HFFc6 (cell line): ENCODE measurements around the gene RASGRP3. TPM values are rescaled to one million over a fixed set of nuclear protein-coding genes. Genes with fewer than 3 reads are reported as not detected.

Experiments used
- DNase-seq: peaks from one replicate; pipeline ENCODE4 v3.0.0-alpha.2; 2018
- H3K27ac Mint-ChIP-seq: 2 replicates; pipeline ENCODE4 v1.8.0; 2020; ENCODE audit warnings: mild to moderate bottlenecking, mixed read lengths
- H3K27me3 Mint-ChIP-seq: 2 replicates; pipeline ENCODE4 v1.8.0; 2021; ENCODE audit warnings: mild to moderate bottlenecking, moderate library complexity, mixed read lengths; ENCODE audit not compliant: insufficient read depth
- H3K36me3 Mint-ChIP-seq: 2 replicates; pipeline ENCODE4 v1.8.0; 2021; ENCODE audit warnings: low read depth, mixed read lengths
- H3K4me1 Mint-ChIP-seq: 2 replicates; pipeline ENCODE4 v1.8.0; 2020; ENCODE audit warnings: low read depth, mixed read lengths
- H3K4me3 Mint-ChIP-seq: 2 replicates; pipeline ENCODE4 v1.8.0; 2020; ENCODE audit warnings: mild to moderate bottlenecking, moderate library complexity, mixed read lengths
- H3K9me3 Mint-ChIP-seq: 2 replicates; pipeline ENCODE4 v1.8.0; 2020; ENCODE audit warnings: mild to moderate bottlenecking, mixed read lengths
- total RNA-seq, 6 experiments: library from RNA; stranded (reverse); fragmentation: NEBNext Ultra II Directional; extraction: Animal tissue kit (Norgen Biotek cat#: 25700); gene quantifications; 2 replicates in 1 of 6; 3 replicates in 5 of 6; pipeline ENCODE4 v1.2.3, GENCODE V29; 2021
- TF ChIP-seq, protein P1 (sequence below): fragments of 200-600 bp; sonication (generic); IDR thresholded peaks from 2 replicates; pipeline ENCODE4 v1.5.0; 2021; ENCODE audit warnings: antibody characterized with exemption, mild to moderate bottlenecking

Gene RASGRP3
- total RNA-seq, 6 experiments from 2014 or later, result 1.7 to 4.6 (median 3.0) TPM

DNA sequence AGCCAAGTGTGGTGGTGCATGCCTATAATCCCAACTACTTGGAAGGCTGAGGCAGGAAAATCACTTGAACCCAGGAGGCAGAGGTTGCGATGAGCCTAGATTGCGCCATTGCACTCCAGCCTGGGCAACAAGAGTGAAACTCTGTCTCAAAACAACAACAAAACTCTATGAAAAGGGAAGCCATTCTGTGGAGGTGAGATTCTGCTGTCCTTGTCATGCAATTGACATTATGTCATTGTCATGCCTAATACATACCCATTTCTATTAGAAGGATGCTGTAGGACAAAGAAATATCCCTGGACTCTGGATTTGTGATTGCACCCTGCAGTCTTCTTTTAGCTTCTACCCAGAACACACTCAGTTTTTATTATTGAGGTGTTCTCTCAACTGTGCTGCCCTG, 8.6 kb downstream of the RASGRP3 start:
- Mint-ChIP-seq H3K4me3 (no peak overlapping the region), H3K9me3 (peaks cover 13% of the 10 kb centered on the region), H3K4me1 (peaks cover 29% of the 10 kb centered on the region), H3K27ac (0 out of 2 replicates have a peak overlapping the region, but pooled peaks have one; percentile 75), H3K27me3 (peaks cover 3% of the 10 kb centered on the region), H3K36me3 (peaks cover 19% of the 10 kb centered on the region)
- DNase-seq, result no peak
- TF ChIP-seq, protein P1, sequence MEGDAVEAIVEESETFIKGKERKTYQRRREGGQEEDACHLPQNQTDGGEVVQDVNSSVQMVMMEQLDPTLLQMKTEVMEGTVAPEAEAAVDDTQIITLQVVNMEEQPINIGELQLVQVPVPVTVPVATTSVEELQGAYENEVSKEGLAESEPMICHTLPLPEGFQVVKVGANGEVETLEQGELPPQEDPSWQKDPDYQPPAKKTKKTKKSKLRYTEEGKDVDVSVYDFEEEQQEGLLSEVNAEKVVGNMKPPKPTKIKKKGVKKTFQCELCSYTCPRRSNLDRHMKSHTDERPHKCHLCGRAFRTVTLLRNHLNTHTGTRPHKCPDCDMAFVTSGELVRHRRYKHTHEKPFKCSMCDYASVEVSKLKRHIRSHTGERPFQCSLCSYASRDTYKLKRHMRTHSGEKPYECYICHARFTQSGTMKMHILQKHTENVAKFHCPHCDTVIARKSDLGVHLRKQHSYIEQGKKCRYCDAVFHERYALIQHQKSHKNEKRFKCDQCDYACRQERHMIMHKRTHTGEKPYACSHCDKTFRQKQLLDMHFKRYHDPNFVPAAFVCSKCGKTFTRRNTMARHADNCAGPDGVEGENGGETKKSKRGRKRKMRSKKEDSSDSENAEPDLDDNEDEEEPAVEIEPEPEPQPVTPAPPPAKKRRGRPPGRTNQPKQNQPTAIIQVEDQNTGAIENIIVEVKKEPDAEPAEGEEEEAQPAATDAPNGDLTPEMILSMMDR, result no peak

DNA sequence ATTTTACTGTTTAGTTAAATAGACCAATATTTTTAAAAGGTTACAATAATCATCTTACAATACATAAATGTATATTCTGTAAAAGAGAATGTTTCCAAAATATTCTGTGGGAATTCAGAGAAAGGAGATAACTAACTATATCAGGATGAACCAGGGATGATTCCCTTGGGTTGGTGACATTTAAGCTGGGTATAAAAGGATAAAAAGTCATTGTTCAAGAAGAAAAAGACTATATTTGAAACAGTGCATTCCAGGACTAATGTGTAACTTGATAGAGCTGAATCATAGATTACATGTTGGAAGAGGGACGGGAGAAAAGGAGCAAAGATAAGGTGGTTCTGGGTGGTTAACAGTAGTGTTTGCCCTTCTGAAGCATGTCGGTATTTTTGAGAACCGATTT, 10.1 kb downstream of the RASGRP3 start:
- Mint-ChIP-seq H3K9me3 (peaks cover 13% of the 10 kb centered on the region), H3K27ac (no peak overlapping the region), H3K4me3 (no peak overlapping the region), H3K36me3 (peaks cover 20% of the 10 kb centered on the region), H3K4me1 (peaks cover 32% of the 10 kb centered on the region), H3K27me3 (peaks cover 4% of the 10 kb centered on the region)
- no peak for DNase-seq
- TF ChIP-seq, protein P1, result no peak

DNA sequence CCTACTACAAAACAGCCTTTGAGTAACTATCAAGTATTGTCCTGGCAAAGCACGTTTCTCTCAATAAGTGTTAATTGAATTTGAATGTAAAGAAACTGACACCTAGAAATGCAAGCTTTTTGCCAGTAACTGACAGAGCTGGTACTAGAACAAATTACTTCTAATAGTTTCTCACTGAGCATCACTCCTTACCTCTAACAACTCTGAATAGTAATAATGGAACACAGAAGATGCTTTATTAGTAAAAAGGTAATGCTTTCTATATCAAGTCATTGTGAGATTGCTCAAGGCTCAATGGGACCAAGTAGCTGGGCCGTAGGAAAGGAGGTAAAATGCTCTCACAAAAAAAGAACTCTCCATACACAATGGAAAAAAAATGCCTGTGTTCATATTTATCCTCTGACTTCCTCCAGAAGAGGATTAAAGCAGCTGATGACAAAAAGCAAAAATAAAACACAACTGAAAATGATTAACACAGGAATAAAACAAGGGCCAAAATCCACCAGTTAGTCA, 11.8 kb downstream of the RASGRP3 start:
- Mint-ChIP-seq H3K27me3 (peaks cover 7% of the 10 kb centered on the region), H3K36me3 (peaks cover 23% of the 10 kb centered on the region), H3K4me3 (no peak overlapping the region), H3K27ac (no peak overlapping the region), H3K4me1 (peaks cover 27% of the 10 kb centered on the region), H3K9me3 (peaks cover 13% of the 10 kb centered on the region)
- TF ChIP-seq, protein P1, result no peak
- DNase-seq, result no peak

DNA sequence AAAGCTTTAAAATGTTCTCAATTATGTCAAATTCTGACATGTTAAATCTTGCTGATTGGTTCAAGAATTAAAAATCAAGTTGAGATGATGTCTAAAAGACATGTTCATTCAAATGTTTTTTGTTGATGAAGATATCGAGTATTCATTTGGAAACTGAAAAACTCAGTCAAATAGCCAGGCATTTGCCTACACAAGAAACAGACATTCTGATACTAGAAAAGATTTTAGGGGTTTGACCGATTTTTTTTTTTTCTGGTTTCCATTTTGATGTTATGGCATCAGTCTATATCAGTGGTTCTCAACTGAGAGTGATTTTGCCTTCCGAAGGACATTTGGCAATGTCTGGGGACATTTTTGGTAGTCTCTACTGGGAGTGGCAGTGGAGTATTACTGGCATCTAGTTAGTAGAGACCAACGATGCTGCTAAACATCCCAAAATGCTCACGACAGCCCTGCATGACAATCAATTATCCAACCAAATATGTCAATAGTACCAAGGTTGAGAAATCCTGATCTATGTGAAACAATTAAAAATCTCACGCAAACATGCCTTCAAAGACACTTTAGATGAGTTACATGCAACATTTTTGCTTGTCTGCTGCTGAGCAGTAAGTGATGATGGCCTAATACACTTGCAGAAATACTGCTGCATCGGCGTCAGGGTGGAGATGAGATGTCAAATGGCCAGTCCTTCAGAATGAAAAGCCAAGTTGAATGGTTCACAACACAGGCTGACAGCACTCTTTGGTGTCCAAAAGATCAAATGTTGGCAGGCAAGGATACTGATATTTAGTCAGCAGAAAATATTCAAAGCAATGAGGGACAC, 12.5 kb downstream of the RASGRP3 start:
- H3K4me1 Mint-ChIP-seq, result peaks cover 22% of the 10 kb centered on the region
- H3K4me3 Mint-ChIP-seq, result no peak overlapping the region
- TF ChIP-seq, protein P1, result no peak
- H3K9me3 Mint-ChIP-seq, result peaks cover 13% of the 10 kb centered on the region
- no peak for DNase-seq
- H3K36me3 Mint-ChIP-seq, result peaks cover 23% of the 10 kb centered on the region
- no peak overlapping the region for H3K27ac Mint-ChIP-seq
- peaks cover 7% of the 10 kb centered on the region for H3K27me3 Mint-ChIP-seq

DNA sequence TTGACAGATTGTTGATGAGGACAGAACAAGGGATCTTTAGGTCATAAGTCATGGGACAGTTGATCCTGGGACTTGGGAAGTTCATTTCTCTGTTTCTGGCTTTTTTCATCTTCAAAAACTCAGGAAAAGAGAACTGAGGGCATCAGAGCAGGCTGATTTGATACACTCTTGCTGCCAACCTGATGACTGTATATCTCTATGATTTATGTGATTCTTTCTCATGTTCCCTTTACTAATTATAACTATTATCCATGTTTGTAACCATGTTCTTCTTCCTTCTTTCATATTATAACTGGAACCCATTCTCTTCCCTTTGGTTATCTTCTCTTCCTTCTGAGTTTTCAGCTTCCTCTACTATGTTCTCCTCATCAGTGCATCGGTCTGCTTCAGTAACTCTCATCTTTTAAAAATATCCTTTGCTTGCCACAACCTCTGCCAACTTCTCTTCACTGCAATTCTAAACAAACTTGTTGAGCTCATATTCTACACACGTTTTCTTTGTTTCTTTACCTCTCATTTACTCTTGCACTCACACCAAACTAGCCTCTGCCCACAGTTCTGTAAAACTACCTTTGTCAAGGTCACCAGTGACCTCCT, 13.5 kb downstream of the RASGRP3 start:
- H3K27ac Mint-ChIP-seq, result no peak overlapping the region
- H3K4me1 Mint-ChIP-seq, result peaks cover 23% of the 10 kb centered on the region
- TF ChIP-seq, protein P1, result no peak
- DNase-seq, result no peak
- H3K27me3 Mint-ChIP-seq, result peaks cover 7% of the 10 kb centered on the region; the same call in 1 of the 2 replicates
- no peak overlapping the region for H3K4me3 Mint-ChIP-seq
- H3K36me3 Mint-ChIP-seq, result peaks cover 23% of the 10 kb centered on the region
- peaks cover 13% of the 10 kb centered on the region for H3K9me3 Mint-ChIP-seq
